Pancreas (tissue), 10 donors: ENCODE data around the gene PLAAT3. TPM values are rescaled to one million over a fixed set of nuclear protein-coding genes. Genes with fewer than 3 reads are reported as not detected.
"Not testable (repeated sequence)": the region's sequence is repeated elsewhere in the genome, so short reads cannot be mapped to it uniquely, and the experiment has no call there.

Experiments used
- ATAC-seq, 4 donors: fragments of 200-7000 bp; cut with Tn5 transposase; one replicate each; pipeline versions ENCODE4 v1.8.0 to v1.9.1; 2020; ENCODE audit warnings: mild to moderate bottlenecking in 4 of 4, moderate library complexity in 4 of 4
- DNase-seq, 6 donors: peaks; one replicate each; pipeline ENCODE4 v3.0.0-alpha.2; 2020
- FAIRE-seq: peaks from 2 replicates; lab custom pipeline; 2012; peaks lifted over from hg19 to GRCh38; lab: Jason Lieb, UNC
- H3K27ac ChIP-seq, 4 donors: fragments of 200-600 bp; sonication (generic); 1 replicate in 3 of 4; 2 replicates in 1 of 4; pipeline versions ENCODE4 v1.5.0 to v1.8.0; 2020
- H3K27me3 ChIP-seq, 4 donors: fragments of 200-600 bp; one replicate each; pipeline ENCODE4 v1.8.0; 2021
- H3K36me3 ChIP-seq, 3 donors: fragments of 200-600 bp; sonication (generic) in 1 of 3; one replicate each; pipeline versions ENCODE4 v1.5.0 to v1.8.0; 2020 to 2021
- H3K4me1 ChIP-seq, 3 donors: fragments of 200-600 bp; one replicate each; pipeline ENCODE4 v1.8.0; 2021
- H3K4me3 ChIP-seq, 4 donors: fragments of 200-600 bp; sonication (generic) in 2 of 4; one replicate each; pipeline versions ENCODE4 v1.5.0 to v1.8.0; 2020 to 2021
- H3K9me3 ChIP-seq, 4 donors: fragments of 200-600 bp; one replicate each; pipeline ENCODE4 v1.8.0; 2021
- CTCF ChIP-seq, 4 donors: fragments of 200-600 bp; sonication (generic) in 3 of 4; IDR thresholded peaks; one replicate each; pipeline versions ENCODE4 v1.5.0 to v1.8.0; 2021; ENCODE audit warnings: antibody characterized with exemption in 4 of 4
- WGBS, 2 donors: extraction: QIAGEN DNeasy Blood & Tissue Kit; methylation state at CpG; one replicate each; pipeline ENCODE4 v1.1.7; 2013; 5-methylcytosine and 5-hydroxymethylcytosine counted together
- intact Hi-C, 3 donors: fragments of 100-400 bp; cut with DNase I; formaldehyde crosslinking; loops; one replicate each; pipeline versions ENCODE4 v1.11.1 to v1.14.2; 2022
- polyA plus RNA-seq, 2 donors: library from polyadenylated mRNA; stranded (reverse); fragments of 200-250 nt; gene quantifications; one replicate each; pipeline ENCODE4 v1.2.3, GENCODE V29; 2013
- total RNA-seq, 6 donors: library from RNA; stranded (reverse); fragmentation: NEBNext Ultra II Directional in 4 of 6; extraction: Animal tissue kit (Norgen Biotek cat#: 25700) in 4 of 6; gene quantifications; one replicate each; pipeline versions ENCODE4 v1.2.1 to v1.2.4, GENCODE V29; 2021 to 2023
- donor health status: healthy with polysubstance abuse.
- donor health status: DM: no; HTN: no; CAD: no; lungs with moderate emphysema.
- donor health status: DM: no; HTN: no; CAD: no.
- donor health status: control.
- donor health status: control.
- donor health status: Bipolar disorder and iron deficiency.
- donor health status: DM: yes; HTN: yes; CAD: no.
- donor health status: DM: no; HTN: no; CAD: no.
- donor health status: DM: no; HTN: no; CAD: no.
- donor health status: DM: yes; HTN: yes; CAD: no.

The PLAAT3 gene
- total and polyA plus RNA-seq, 8 donors = 15.2 to 36.0 (median 21.9) TPM

- H3K27me3 ChIP-seq = no peaks in the 10 kb centered on the region
- FAIRE-seq = no peak
Measured at GRCh38 chr11:63586451-63587166, 27.6 kb downstream of the PLAAT3 start.

GRCh38 chr11:63583357-63583677 lies 30.9 kb downstream of the PLAAT3 start:
- FAIRE-seq (no peak), DNase-seq (no peak), ATAC-seq (peak in 3 of 4 donors; percentile 34 to 78 (median 76))
- Histone ChIP-seq H3K4me1 (peaks cover 0 to 11% (median 6%) of the 10 kb centered on the region in 3 donors), H3K27ac (peak overlapping the region in 2 of 4 donors; percentile 5 to 42), H3K36me3 (no peaks in the 10 kb centered on the region), H3K27me3 (no peaks in the 10 kb centered on the region), H3K4me3 (no peak overlapping the region), H3K9me3 (no peaks in the 10 kb centered on the region)
- TF ChIP-seq CTCF (IDR thresholded peaks at IDR 0.05) = no peak
- intact Hi-C loops = loop anchor here in 1 of 3 donors (10.0 kb wide), 1 partner anchor 61 kb away; no protein-coding TSS in a partner anchor

More at GRCh38 chr11:63586451-63587166, 27.6 kb downstream of the PLAAT3 start:
- peaks cover 0 to 11% (median 6%) of the 10 kb centered on the region in 3 donors for H3K4me1 ChIP-seq
- WGBS, 2 donors = 72 to 78% methylated on average over 6 of the region's 6 CpGs
- intact Hi-C loops = loop anchor here in 1 of 3 donors (10.0 kb wide), 1 partner anchor 58 kb away; no protein-coding TSS in a partner anchor
- no peak overlapping the region for H3K27ac ChIP-seq
- no peaks in the 10 kb centered on the region for H3K9me3 ChIP-seq
- DNase-seq = no peak
- no peak overlapping the region for H3K4me3 ChIP-seq
- no peaks in the 10 kb centered on the region for H3K36me3 ChIP-seq
- TF ChIP-seq CTCF (IDR thresholded peaks at IDR 0.05) = no peak
- ATAC-seq = peak in 1 of 4 donors; percentile 52

GRCh38 chr11:63581224-63581623 lies 33.0 kb downstream of the PLAAT3 start:
- H3K9me3 ChIP-seq, DNase-seq, H3K27me3 ChIP-seq, H3K27ac ChIP-seq, H3K36me3 ChIP-seq, FAIRE-seq, H3K4me3 ChIP-seq, ATAC-seq: not testable (repeated sequence)
- intact Hi-C loops = loop anchor here in 1 of 3 donors (10.0 kb wide), 1 partner anchor 64 kb away; no protein-coding TSS in a partner anchor
- WGBS, 2 donors = 89 to 94% methylated on average over 7 of the region's 7 CpGs
- H3K4me1 ChIP-seq = peaks cover 0 to 11% (median 0%) of the 10 kb centered on the region in 3 donors

GRCh38 chr11:63578882-63579281 lies 35.4 kb downstream of the PLAAT3 start:
- not testable (repeated sequence) for DNase-seq, H3K36me3 ChIP-seq

GRCh38 chr11:63574856-63575602 lies 39.2 kb downstream of the PLAAT3 start:
- no peak for TF ChIP-seq CTCF (IDR thresholded peaks at IDR 0.05)
- no peaks in the 10 kb centered on the region for H3K4me1 ChIP-seq
- H3K27me3 ChIP-seq = no peaks in the 10 kb centered on the region
- H3K9me3 ChIP-seq = no peaks in the 10 kb centered on the region
- peak in 1 of 6 donors; percentile 28 for DNase-seq
- WGBS, 2 donors = 85 to 86% methylated on average over 10 of the region's 10 CpGs
- peak overlapping the region in 2 of 4 donors; percentile 27 to 61 for H3K27ac ChIP-seq
- ATAC-seq = peak in 3 of 4 donors; percentile 14 to 76 (median 46)
- H3K36me3 ChIP-seq = no peaks in the 10 kb centered on the region
- intact Hi-C loops = no loop called here
- peak overlapping the region in 2 of 4 donors; percentile 3 to 18 for H3K4me3 ChIP-seq
- no peak for FAIRE-seq

More at GRCh38 chr11:63578882-63579281, 35.4 kb downstream of the PLAAT3 start:
- H3K9me3 ChIP-seq, H3K27ac ChIP-seq, intact Hi-C loops, H3K27me3 ChIP-seq, FAIRE-seq, H3K4me3 ChIP-seq, ATAC-seq: not testable (repeated sequence)
- 82 to 100% methylated on average over 2 of the region's 3 CpGs for WGBS, 2 donors
- H3K4me1 ChIP-seq = peaks cover 0 to 11% (median 0%) of the 10 kb centered on the region in 3 donors
